HUES64 (cell line): Measurements from ENCODE around the gene GLMP.
A peak's percentile ranks its signal among the peaks of the same experiment; 100 is the strongest.

Experiments
- H3K27ac ChIP-seq: 2 replicates; pipeline ENCODE4 v1.7.0; 2013; ENCODE audit warnings: low read depth, low read length, inconsistent platforms
- H3K27me3 ChIP-seq: 2 replicates; pipeline ENCODE4 v1.6.1; 2013; ENCODE audit warnings: mild to moderate bottlenecking, low read length; ENCODE audit not compliant: insufficient read depth
- H3K36me3 ChIP-seq: 2 replicates; pipeline ENCODE4 v1.6.1; 2013; ENCODE audit warnings: mild to moderate bottlenecking, low read length; ENCODE audit not compliant: insufficient read depth
- H3K4me1 ChIP-seq: 2 replicates; pipeline ENCODE4 v1.6.1; 2013; ENCODE audit warnings: mild to moderate bottlenecking, low read length, moderate library complexity; ENCODE audit not compliant: insufficient read depth
- H3K4me3 ChIP-seq: 2 replicates; pipeline ENCODE4 v1.5.1; 2013; ENCODE audit warnings: mild to moderate bottlenecking, low read length, moderate library complexity
- H3K9ac ChIP-seq: 2 replicates; pipeline ENCODE4 v1.6.1; 2013; ENCODE audit warnings: mild to moderate bottlenecking, low read depth, low read length
- H3K9me3 ChIP-seq: 2 replicates; pipeline ENCODE4 v1.6.1; 2013; ENCODE audit warnings: low read depth, low read length; ENCODE audit not compliant: insufficient read depth
- WGBS: fragments of 150-250, 120-280 bp; methylation state at CpG from one replicate; pipeline ENCODE4 v1.1.7; 2013; ENCODE audit warnings: missing lambda C conversion rate; 5-methylcytosine and 5-hydroxymethylcytosine counted together

The GLMP gene

GRCh38 chr1:156316909-156317308 is 21.4 kb upstream of the GLMP start:
- Histone ChIP-seq H3K4me1 (no peaks in the 10 kb centered on the region), H3K36me3 (peaks cover 97% of the 10 kb centered on the region), H3K9me3 (no peaks in the 10 kb centered on the region), H3K4me3 (no peak overlapping the region), H3K9ac (no peak overlapping the region), H3K27me3 (no peaks in the 10 kb centered on the region), H3K27ac (no peak overlapping the region)
- whole genome bisulfite sequencing = 97% methylated on average over 7 of the region's 7 CpGs

- no peak overlapping the region for H3K4me3 ChIP-seq
- H3K9me3 ChIP-seq = no peaks in the 10 kb centered on the region
- WGBS = 96% methylated on average over 6 of the region's 6 CpGs
- H3K27me3 ChIP-seq = no peaks in the 10 kb centered on the region
- no peak overlapping the region for H3K27ac ChIP-seq
- peaks cover 88% of the 10 kb centered on the region for H3K36me3 ChIP-seq
- H3K4me1 ChIP-seq = no peaks in the 10 kb centered on the region
- H3K9ac ChIP-seq = no peak overlapping the region
These were observed 15.5 kb upstream of the GLMP start for GRCh38 chr1:156310962-156311361.

- H3K9ac ChIP-seq = no peak overlapping the region
- no peak overlapping the region for H3K4me3 ChIP-seq
- no peaks in the 10 kb centered on the region for H3K4me1 ChIP-seq
- no peaks in the 10 kb centered on the region for H3K27me3 ChIP-seq
- no peaks in the 10 kb centered on the region for H3K9me3 ChIP-seq
- H3K36me3 ChIP-seq = peaks cover 84% of the 10 kb centered on the region
- H3K27ac ChIP-seq = no peak overlapping the region
These were observed 12.6 kb upstream of the GLMP start for GRCh38 chr1:156308078-156308477.

GRCh38 chr1:156305215-156305614 is 9.7 kb upstream of the GLMP start:
- Histone ChIP-seq H3K27ac (no peak overlapping the region), H3K27me3 (no peaks in the 10 kb centered on the region), H3K9ac (no peak overlapping the region), H3K4me1 (no peaks in the 10 kb centered on the region), H3K36me3 (peaks cover 60% of the 10 kb centered on the region), H3K4me3 (no peak overlapping the region), H3K9me3 (no peaks in the 10 kb centered on the region)
- WGBS = 88% methylated on average over 2 of the region's 2 CpGs

GRCh38 chr1:156303241-156303640 is 7.8 kb upstream of the GLMP start:
- H3K9me3 ChIP-seq = no peaks in the 10 kb centered on the region
- peaks cover 40% of the 10 kb centered on the region for H3K36me3 ChIP-seq
- no peak overlapping the region for H3K27ac ChIP-seq
- no peak overlapping the region for H3K9ac ChIP-seq
- H3K4me3 ChIP-seq = no peak overlapping the region
- WGBS = 96% methylated on average over 4 of the region's 4 CpGs
- no peaks in the 10 kb centered on the region for H3K4me1 ChIP-seq
- H3K27me3 ChIP-seq = no peaks in the 10 kb centered on the region

GRCh38 chr1:156298852-156299357 is 3.4 kb upstream of the GLMP start, which contains the start of gene VHLL:
Gene VHLL, minus strand, starts transcription at chr1:156299307. Its CDS starts 118 bp downstream, at chr1:156299189.
- Histone ChIP-seq H3K9ac (no peak within 1 kb of the TSS), H3K36me3 (peaks cover 11% of the 10 kb centered on the region), H3K4me1 (peaks cover 8% of the 10 kb centered on the region; the same call in 1 of the 2 replicates), H3K27ac (no peak within 1 kb of the TSS), H3K4me3 (no peak within 1 kb of the TSS), H3K27me3 (no peaks in the 10 kb centered on the region), H3K9me3 (no peaks in the 10 kb centered on the region)
- 93% methylated on average over 19 of the region's 19 CpGs for WGBS

- H3K36me3 ChIP-seq = peaks cover 18% of the 10 kb centered on the region
- 92% methylated on average over 9 of the region's 9 CpGs for WGBS
- H3K9ac ChIP-seq = no peak overlapping the region
- H3K4me3 ChIP-seq = no peak overlapping the region
- H3K27ac ChIP-seq = no peak overlapping the region
- H3K27me3 ChIP-seq = no peaks in the 10 kb centered on the region
- H3K4me1 ChIP-seq = peaks cover 8% of the 10 kb centered on the region; the same call in 1 of the 2 replicates
- no peaks in the 10 kb centered on the region for H3K9me3 ChIP-seq
These were observed 1.6 kb downstream of the GLMP start for GRCh38 chr1:156293895-156294294.

GRCh38 chr1:156293098-156293434 is 2.4 kb downstream of the GLMP start:
- H3K4me3 ChIP-seq = no peak overlapping the region
- H3K27ac ChIP-seq = no peak overlapping the region
- peaks cover 8% of the 10 kb centered on the region; the same call in 1 of the 2 replicates for H3K4me1 ChIP-seq
- peaks cover 20% of the 10 kb centered on the region for H3K36me3 ChIP-seq
- H3K9me3 ChIP-seq = no peaks in the 10 kb centered on the region
- WGBS = 92% methylated on average over 8 of the region's 8 CpGs
- H3K27me3 ChIP-seq = no peaks in the 10 kb centered on the region
- H3K9ac ChIP-seq = no peak overlapping the region

GRCh38 chr1:156291226-156292061 is 4.0 kb downstream of the GLMP start:
- WGBS = 17% methylated on average over 37 of the region's 37 CpGs
- Histone ChIP-seq H3K9me3 (no peaks in the 10 kb centered on the region), H3K27me3 (no peaks in the 10 kb centered on the region), H3K4me1 (peaks cover 8% of the 10 kb centered on the region; the same call in 1 of the 2 replicates), H3K36me3 (peaks cover 20% of the 10 kb centered on the region), H3K27ac (no peak overlapping the region), H3K4me3 (peak overlapping the region; percentile 62), H3K9ac (peak overlapping the region; percentile 49)

GRCh38 chr1:156289857-156290256 is 5.6 kb downstream of the GLMP start:
- Histone ChIP-seq H3K4me1 (0 out of 2 replicates have a peak, but pooled peaks cover 2% of the 10 kb centered on the region), H3K36me3 (peaks cover 20% of the 10 kb centered on the region), H3K9ac (no peak overlapping the region), H3K4me3 (no peak overlapping the region), H3K27me3 (no peaks in the 10 kb centered on the region), H3K9me3 (no peaks in the 10 kb centered on the region), H3K27ac (no peak overlapping the region)

GRCh38 chr1:156286061-156286460 is 9.4 kb downstream of the GLMP start:
- no peak overlapping the region for H3K9ac ChIP-seq
- 96% methylated on average over 8 of the region's 8 CpGs for WGBS
- H3K36me3 ChIP-seq = peaks cover 8% of the 10 kb centered on the region; the same call in 1 of the 2 replicates
- H3K4me1 ChIP-seq = peaks cover 16% of the 10 kb centered on the region; the same call in 1 of the 2 replicates
- no peak overlapping the region for H3K4me3 ChIP-seq
- no peak overlapping the region for H3K27ac ChIP-seq
- no peaks in the 10 kb centered on the region for H3K27me3 ChIP-seq
- no peaks in the 10 kb centered on the region for H3K9me3 ChIP-seq
